Neural progenitor cell (in vitro differentiated cells): ENCODE data around the gene AQP4. TPM values are rescaled to one million over a fixed set of nuclear protein-coding genes. Genes with fewer than 3 reads are reported as not detected.

Source experiments
- DNase-seq: peaks from one replicate; pipeline ENCODE4 v3.0.0-alpha.2; 2016; ENCODE audit warnings: low spot score
- H2AFZ ChIP-seq: fragments of 200-600 bp; sonication (generic); replicated peaks from 2 replicates; pipeline ENCODE4 v1.6.1; 2016; ENCODE audit warnings: antibody characterized with exemption
- H3F3A ChIP-seq: fragments of 200-600 bp; sonication (generic); 2 replicates; pipeline ENCODE4 v1.6.1; 2016; ENCODE audit warnings: antibody characterized with exemption, low read depth
- H3K27ac ChIP-seq: fragments of 200-600 bp; sonication (generic); 2 replicates; pipeline ENCODE4 v1.5.1; 2016; ENCODE audit warnings: mild to moderate bottlenecking
- H3K27me3 ChIP-seq: fragments of 200-600 bp; sonication (generic); 2 replicates; pipeline ENCODE4 v1.6.1; 2016; ENCODE audit warnings: mild to moderate bottlenecking, moderate library complexity
- H3K36me3 ChIP-seq: fragments of 200-600 bp; sonication (generic); 2 replicates; pipeline ENCODE4 v1.5.1; 2016
- H3K4me1 ChIP-seq: fragments of 200-600 bp; sonication (generic); 2 replicates; pipeline ENCODE4 v1.6.1; 2016; ENCODE audit warnings: mixed run types
- H3K4me2 ChIP-seq: fragments of 200-600 bp; sonication (generic); 2 replicates; pipeline ENCODE4 v1.6.1; 2016
- H3K4me3 ChIP-seq: fragments of 200-600 bp; sonication (generic); 2 replicates; pipeline ENCODE4 v1.5.1; 2016
- H3K79me2 ChIP-seq: fragments of 200-600 bp; sonication (generic); 2 replicates; pipeline ENCODE4 v1.6.1; 2016; ENCODE audit warnings: low read depth
- H3K9ac ChIP-seq: fragments of 200-600 bp; sonication (generic); 2 replicates; pipeline ENCODE4 v1.6.1; 2016
- H3K9me3 ChIP-seq: fragments of 200-600 bp; sonication (generic); 2 replicates; pipeline ENCODE4 v1.5.1; 2016; ENCODE audit warnings: low read depth
- H4K20me1 ChIP-seq: fragments of 200-600 bp; sonication (generic); 2 replicates; pipeline ENCODE4 v1.6.1; 2016; ENCODE audit warnings: low read depth
- H3K27ac Mint-ChIP-seq: 3 replicates; pipeline ENCODE4 v1.8.0; 2021; ENCODE audit warnings: mixed read lengths
- H3K27me3 Mint-ChIP-seq: 2 replicates; pipeline ENCODE4 v1.8.0; 2022; ENCODE audit warnings: low read depth, mild to moderate bottlenecking, inconsistent platforms, moderate library complexity, mixed read lengths; ENCODE audit not compliant: insufficient read depth
- H3K36me3 Mint-ChIP-seq: 3 replicates; pipeline ENCODE4 v1.8.0; 2021; ENCODE audit warnings: mixed read lengths
- H3K4me1 Mint-ChIP-seq: 3 replicates; pipeline ENCODE4 v1.8.0; 2021; ENCODE audit warnings: mixed read lengths
- H3K4me3 Mint-ChIP-seq: 3 replicates; pipeline ENCODE4 v1.8.0; 2021; ENCODE audit warnings: mild to moderate bottlenecking, moderate library complexity, mixed read lengths
- H3K9me3 Mint-ChIP-seq: 3 replicates; pipeline ENCODE4 v1.8.0; 2020; ENCODE audit warnings: mixed read lengths
- CTCF ChIP-seq: fragments of 200-600 bp; sonication (generic); IDR thresholded peaks from 2 replicates; pipeline ENCODE4 v1.5.1; 2017; ENCODE audit warnings: antibody characterized with exemption, mild to moderate bottlenecking
- EZH2 ChIP-seq: fragments of 200-600 bp; sonication (generic); IDR thresholded peaks from 2 replicates; pipeline ENCODE4 v1.6.1; 2017; ENCODE audit warnings: antibody characterized with exemption, mild to moderate bottlenecking, moderate library complexity
- EZH2phosphoT487 ChIP-seq: fragments of 200-600 bp; sonication (generic); IDR thresholded peaks from 2 replicates; pipeline ENCODE4 v1.6.1; 2017; ENCODE audit warnings: antibody characterized with exemption
- total RNA-seq: library from RNA; depleted of rRNA; stranded (reverse); fragments of >200 nt; gene quantifications from 2 replicates; pipeline ENCODE4 v1.2.3, GENCODE V29; 2015; ENCODE audit warnings: low replicate concordance

The AQP4 gene
- 0.09 and 0.12 TPM in 2 replicates for total RNA-seq

GRCh38 chr18:26865557-26865956, at the start of gene AQP4:
TSS of gene AQP4 (minus strand) at chr18:26865707. CDS start at chr18:26865689, 18 bp downstream.
- TF ChIP-seq EZH2 = no peak
- TF ChIP-seq CTCF = no peak
- TF ChIP-seq EZH2phosphoT487 = no peak
- no peaks in the 10 kb centered on the region for H3K36me3 Mint-ChIP-seq
- DNase-seq = peak; percentile 44
- Histone ChIP-seq H3K36me3 (no peaks in the 10 kb centered on the region), H3K4me1 (peaks cover 18% of the 10 kb centered on the region), H3K79me2 (no peaks in the 10 kb centered on the region), H3K4me2 (no peak within 1 kb of the TSS), H3K9ac (no peak within 1 kb of the TSS), H2AFZ (no peak within 1 kb of the TSS), H4K20me1 (no peaks in the 10 kb centered on the region), H3K9me3 (no peaks in the 10 kb centered on the region), H3K4me3 (no peak within 1 kb of the TSS), H3K27ac (no peak within 1 kb of the TSS), H3F3A (peaks cover 12% of the 10 kb centered on the region), H3K27me3 (peaks cover 43% of the 10 kb centered on the region)
- H3K4me1 Mint-ChIP-seq = peaks cover 44% of the 10 kb centered on the region
- peak within 1 kb of the TSS; percentile 6 for H3K4me3 Mint-ChIP-seq
- no peaks in the 10 kb centered on the region for H3K9me3 Mint-ChIP-seq
- peaks cover 6% of the 10 kb centered on the region for H3K27me3 Mint-ChIP-seq
- no peak within 1 kb of the TSS for H3K27ac Mint-ChIP-seq

- Histone ChIP-seq H4K20me1 (no peaks in the 10 kb centered on the region), H3K4me3 (no peak overlapping the region), H2AFZ (peak overlapping the region; percentile 2), H3K27ac (no peak overlapping the region), H3K79me2 (no peaks in the 10 kb centered on the region), H3K27me3 (no peaks in the 10 kb centered on the region), H3K9me3 (no peaks in the 10 kb centered on the region), H3K4me1 (peaks cover under 1% of the 10 kb centered on the region), H3K4me2 (no peak overlapping the region), H3K9ac (no peak overlapping the region), H3K36me3 (no peaks in the 10 kb centered on the region), H3F3A (no peaks in the 10 kb centered on the region)
- Mint-ChIP-seq H3K27me3 (peaks cover 4% of the 10 kb centered on the region), H3K4me3 (peak overlapping the region; percentile 44), H3K27ac (peak overlapping the region; percentile 55), H3K9me3 (no peaks in the 10 kb centered on the region), H3K36me3 (no peaks in the 10 kb centered on the region), H3K4me1 (peaks cover 47% of the 10 kb centered on the region)
- peak; percentile 18 for DNase-seq
- TF ChIP-seq EZH2phosphoT487 (no peak), CTCF (no peak), EZH2 (no peak)
Measured at GRCh38 chr18:26911840-26912239, 46.3 kb upstream of the AQP4 start.

GRCh38 chr18:26909599-26910290, 44.2 kb upstream of the AQP4 start:
- no peak overlapping the region for H3K4me2 ChIP-seq
- H3K36me3 Mint-ChIP-seq = no peaks in the 10 kb centered on the region
- peak overlapping the region; percentile 65 for H3K27ac Mint-ChIP-seq
- no peaks in the 10 kb centered on the region for H3K27me3 ChIP-seq
- no peaks in the 10 kb centered on the region for H3K4me1 ChIP-seq
- no peak overlapping the region for H3K4me3 ChIP-seq
- no peak for DNase-seq
- no peak overlapping the region for H3K4me3 Mint-ChIP-seq
- no peak overlapping the region for H3K27ac ChIP-seq
- no peak overlapping the region for H2AFZ ChIP-seq
- no peaks in the 10 kb centered on the region for H3F3A ChIP-seq
- no peak overlapping the region for H3K9ac ChIP-seq
- H3K36me3 ChIP-seq = no peaks in the 10 kb centered on the region
- TF ChIP-seq EZH2 = no peak
- no peak for TF ChIP-seq CTCF
- TF ChIP-seq EZH2phosphoT487 = no peak
- peaks cover 43% of the 10 kb centered on the region for H3K4me1 Mint-ChIP-seq
- H3K27me3 Mint-ChIP-seq = peaks cover 5% of the 10 kb centered on the region
- H3K9me3 Mint-ChIP-seq = peaks cover 2% of the 10 kb centered on the region
- H4K20me1 ChIP-seq = no peaks in the 10 kb centered on the region
- H3K79me2 ChIP-seq = no peaks in the 10 kb centered on the region
- H3K9me3 ChIP-seq = no peaks in the 10 kb centered on the region
